Rectal smooth muscle tissue (tissue), 1 donor: Measurements from ENCODE around the gene FDX2.
A peak's percentile ranks its signal among the peaks of the same experiment; 100 is the strongest.

Source experiments
- H3K27ac ChIP-seq: one replicate; pipeline ENCODE4 v1.7.0; 2013; ENCODE audit warnings: low read depth, low read length, inconsistent platforms
- H3K27me3 ChIP-seq: one replicate; pipeline ENCODE4 v1.7.0; 2013; ENCODE audit warnings: low read length; ENCODE audit not compliant: control insufficient read depth, insufficient read depth
- H3K36me3 ChIP-seq: one replicate; pipeline ENCODE4 v1.7.0; 2013; ENCODE audit warnings: low read length; ENCODE audit not compliant: control insufficient read depth, insufficient read depth
- H3K4me1 ChIP-seq: one replicate; pipeline ENCODE4 v1.7.0; 2013; ENCODE audit warnings: low read length; ENCODE audit not compliant: control insufficient read depth, insufficient read depth
- H3K4me3 ChIP-seq: one replicate; pipeline ENCODE4 v1.7.0; 2013; ENCODE audit warnings: low read length
- H3K9ac ChIP-seq: one replicate; pipeline ENCODE4 v1.7.0; 2013; ENCODE audit warnings: low read length

FDX2 gene

GRCh38 chr19:10315335-10316214 lies at the start of gene FDX2:
Gene FDX2 (minus strand): TSS chr19:10316015. CDS start chr19:10315996, 19 bp downstream.
- Histone ChIP-seq H3K27me3 (no peaks in the 10 kb centered on the region), H3K4me3 (peak within 1 kb of the TSS; percentile 90), H3K4me1 (no peaks in the 10 kb centered on the region), H3K9ac (peak within 1 kb of the TSS; percentile 77), H3K27ac (peak within 1 kb of the TSS; percentile 45), H3K36me3 (peaks cover 20% of the 10 kb centered on the region)

- H3K4me3 ChIP-seq: no peak overlapping the region
- H3K27ac ChIP-seq: no peak overlapping the region
- H3K36me3 ChIP-seq: peaks cover 40% of the 10 kb centered on the region
- H3K9ac ChIP-seq: no peak overlapping the region
- no peaks in the 10 kb centered on the region for H3K27me3 ChIP-seq
- no peaks in the 10 kb centered on the region for H3K4me1 ChIP-seq
Observed at GRCh38 chr19:10365518-10365917, 49.7 kb upstream of the FDX2 start.

- H3K4me1 ChIP-seq: no peaks in the 10 kb centered on the region
- H3K27me3 ChIP-seq: no peaks in the 10 kb centered on the region
- no peak overlapping the region for H3K4me3 ChIP-seq
- no peak overlapping the region for H3K9ac ChIP-seq
- no peak overlapping the region for H3K27ac ChIP-seq
- peaks cover 40% of the 10 kb centered on the region for H3K36me3 ChIP-seq
Observed at GRCh38 chr19:10364644-10365043, 48.8 kb upstream of the FDX2 start.

GRCh38 chr19:10363789-10364281 lies 48.0 kb upstream of the FDX2 start:
- Histone ChIP-seq H3K27me3 (no peaks in the 10 kb centered on the region), H3K9ac (no peak overlapping the region), H3K36me3 (peaks cover 42% of the 10 kb centered on the region), H3K4me1 (no peaks in the 10 kb centered on the region), H3K4me3 (no peak overlapping the region), H3K27ac (no peak overlapping the region)

- no peak overlapping the region for H3K9ac ChIP-seq
- no peak overlapping the region for H3K27ac ChIP-seq
- no peak overlapping the region for H3K4me3 ChIP-seq
- no peaks in the 10 kb centered on the region for H3K27me3 ChIP-seq
- no peaks in the 10 kb centered on the region for H3K4me1 ChIP-seq
- H3K36me3 ChIP-seq: peaks cover 34% of the 10 kb centered on the region
Observed at GRCh38 chr19:10362259-10362658, 46.4 kb upstream of the FDX2 start.

GRCh38 chr19:10361569-10362011 lies 45.8 kb upstream of the FDX2 start:
- no peak overlapping the region for H3K4me3 ChIP-seq
- peaks cover 31% of the 10 kb centered on the region for H3K36me3 ChIP-seq
- no peak overlapping the region for H3K27ac ChIP-seq
- no peaks in the 10 kb centered on the region for H3K27me3 ChIP-seq
- no peak overlapping the region for H3K9ac ChIP-seq
- H3K4me1 ChIP-seq: no peaks in the 10 kb centered on the region

- no peak overlapping the region for H3K9ac ChIP-seq
- no peak overlapping the region for H3K27ac ChIP-seq
- no peaks in the 10 kb centered on the region for H3K27me3 ChIP-seq
- H3K36me3 ChIP-seq: peaks cover 28% of the 10 kb centered on the region
- H3K4me3 ChIP-seq: no peak overlapping the region
- no peaks in the 10 kb centered on the region for H3K4me1 ChIP-seq
Observed at GRCh38 chr19:10356431-10356830, 40.6 kb upstream of the FDX2 start.

- peaks cover 23% of the 10 kb centered on the region for H3K36me3 ChIP-seq
- H3K27ac ChIP-seq: no peak overlapping the region
- no peak overlapping the region for H3K9ac ChIP-seq
- no peaks in the 10 kb centered on the region for H3K27me3 ChIP-seq
- no peaks in the 10 kb centered on the region for H3K4me1 ChIP-seq
- H3K4me3 ChIP-seq: no peak overlapping the region
Observed at GRCh38 chr19:10353793-10354391, 38.1 kb upstream of the FDX2 start.

GRCh38 chr19:10352764-10353671 lies 37.2 kb upstream of the FDX2 start:
- no peaks in the 10 kb centered on the region for H3K4me1 ChIP-seq
- no peak overlapping the region for H3K27ac ChIP-seq
- peaks cover 23% of the 10 kb centered on the region for H3K36me3 ChIP-seq
- no peaks in the 10 kb centered on the region for H3K27me3 ChIP-seq
- H3K4me3 ChIP-seq: no peak overlapping the region
- no peak overlapping the region for H3K9ac ChIP-seq

GRCh38 chr19:10346509-10346908 lies 30.7 kb upstream of the FDX2 start:
- Histone ChIP-seq H3K9ac (no peak overlapping the region), H3K36me3 (peaks cover 4% of the 10 kb centered on the region), H3K4me1 (no peaks in the 10 kb centered on the region), H3K4me3 (no peak overlapping the region), H3K27ac (no peak overlapping the region), H3K27me3 (no peaks in the 10 kb centered on the region)

GRCh38 chr19:10344780-10345179 lies 29.0 kb upstream of the FDX2 start:
- no peak overlapping the region for H3K9ac ChIP-seq
- no peaks in the 10 kb centered on the region for H3K4me1 ChIP-seq
- no peaks in the 10 kb centered on the region for H3K27me3 ChIP-seq
- H3K36me3 ChIP-seq: no peaks in the 10 kb centered on the region
- no peak overlapping the region for H3K27ac ChIP-seq
- H3K4me3 ChIP-seq: no peak overlapping the region

- Histone ChIP-seq H3K36me3 (no peaks in the 10 kb centered on the region), H3K27me3 (no peaks in the 10 kb centered on the region), H3K27ac (no peak overlapping the region), H3K9ac (no peak overlapping the region), H3K4me3 (no peak overlapping the region), H3K4me1 (no peaks in the 10 kb centered on the region)
Observed at GRCh38 chr19:10343495-10343894, 27.7 kb upstream of the FDX2 start.
